Ovary (tissue), 9 donors: ENCODE data around the gene CDC42SE2. TPM values are rescaled to one million over a fixed set of nuclear protein-coding genes. Genes with fewer than 3 reads are reported as not detected.

Experiments
- DNase-seq, 5 donors: peaks; one replicate each; pipeline ENCODE4 v3.0.0-alpha.2; 2019 to 2020
- H3K27ac ChIP-seq, 2 donors: fragments of 200-600 bp; one replicate each; pipeline versions ENCODE4 v1.5.1 to v1.8.0; 2019 to 2022
- H3K27me3 ChIP-seq: fragments of 200-600 bp; one replicate; pipeline ENCODE4 v1.8.0; 2022
- H3K36me3 ChIP-seq: fragments of 200-600 bp; sonication (generic); one replicate; pipeline ENCODE4 v1.5.1; 2019
- H3K4me1 ChIP-seq: one replicate; pipeline ENCODE4 v1.8.1; 2013; ENCODE audit warnings: mild to moderate bottlenecking, moderate library complexity; ENCODE audit not compliant: insufficient read depth
- H3K4me3 ChIP-seq: fragments of 200-600 bp; sonication (generic); one replicate; pipeline ENCODE4 v1.5.1; 2017
- H3K9me3 ChIP-seq, 2 donors: fragments of 200-600 bp in 1 of 2; sonication (generic) in 1 of 2; one replicate each; pipeline versions ENCODE4 v1.5.1 to v1.8.1; 2013 to 2019; ENCODE audit warnings: mild to moderate bottlenecking in 1 of 2, moderate library complexity in 1 of 2
- EP300 ChIP-seq: sonication (generic); formaldehyde crosslinking; IDR thresholded peaks from one replicate; pipeline ENCODE4 v1.6.1; 2017; ENCODE audit warnings: antibody characterized with exemption
- POLR2A ChIP-seq: fragments of 450-650 bp; IDR thresholded peaks from one replicate; pipeline ENCODE4 v1.6.1; 2017; ENCODE audit warnings: antibody characterized with exemption, mild to moderate bottlenecking, moderate library complexity
- WGBS, 3 donors: extraction: QIAGEN DNeasy Blood & Tissue Kit in 1 of 3; methylation state at CpG; one replicate each; pipeline versions ENCODE4 v1.1.5 to v1.1.7; 2013 to 2017; 5-methylcytosine and 5-hydroxymethylcytosine counted together
- intact Hi-C, 4 donors: fragments of 100-400 bp; cut with DNase I; formaldehyde crosslinking; loops; one replicate each; pipeline versions ENCODE4 v1.11.0 to v1.15.1; 2022 to 2023
- polyA plus RNA-seq, 2 donors: library from polyadenylated mRNA; stranded (reverse); fragments of 200-250 nt in 1 of 2; fragments of 350-450 nt in 1 of 2; fragmentation: Illumina TruSeq in 1 of 2; extraction: RNeasy Lipid Tissue Mini Kit (QIAGEN cat#74804) in 1 of 2; gene quantifications; one replicate each; pipeline ENCODE4 v1.2.3, GENCODE V29; 2013 to 2014
- total RNA-seq, 7 donors: library from RNA; depleted of rRNA in 2 of 7; stranded (reverse); fragments of >200 nt in 2 of 7; fragmentation: NEBNext Ultra II Directional in 3 of 7; extraction: Animal tissue kit (Norgen Biotek cat#: 25700) in 3 of 7; gene quantifications; one replicate each; pipeline versions ENCODE4 v1.1.0 to v1.2.4, GENCODE V29; 2016 to 2023
- TF ChIP-seq, protein P1 (sequence below), 3 donors: fragments of 450-650 bp in 2 of 3; fragments of 200-600 bp in 1 of 3; IDR thresholded peaks; one replicate each; pipeline versions ENCODE4 v1.5.1 to v1.8.0; 2016 to 2022; ENCODE audit warnings: antibody characterized with exemption in 3 of 3, mild to moderate bottlenecking in 1 of 3
- donor health status: DM: no; HTN: no; CAD: no; lungs with moderate emphysema.
- donor health status: DM: no; HTN: no; CAD: no.
- donor health status: Bipolar disorder and iron deficiency.
- donor health status: DM: yes; HTN: yes; CAD: no.
- donor health status: DM: no; HTN: no; CAD: no.
- donor health status: DM: yes; HTN: yes; CAD: no.

The CDC42SE2 gene
- total and polyA plus RNA-seq, 9 donors, result 18.0 to 37.6 (median 23.7) TPM

DNA sequence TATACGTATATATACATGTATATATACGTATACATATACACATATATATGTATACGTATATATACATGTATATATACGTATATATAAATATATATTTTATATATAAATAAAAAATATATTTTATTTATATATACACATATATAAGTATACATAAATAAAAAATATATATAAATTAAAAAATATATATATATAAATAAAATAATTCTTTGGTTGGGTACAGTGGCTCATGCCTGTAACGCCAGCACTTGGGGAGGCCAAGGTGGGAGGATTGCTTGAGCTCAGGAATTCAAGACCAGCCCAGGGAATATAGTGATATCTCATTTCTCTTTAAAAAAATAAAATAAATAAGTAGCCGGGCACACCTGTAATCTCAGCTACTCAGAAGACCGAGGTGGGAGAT is 155.0 kb downstream of the CDC42SE2 start:
- TF ChIP-seq EP300 (no peak), POLR2A (no peak)
- TF ChIP-seq, protein P1, sequence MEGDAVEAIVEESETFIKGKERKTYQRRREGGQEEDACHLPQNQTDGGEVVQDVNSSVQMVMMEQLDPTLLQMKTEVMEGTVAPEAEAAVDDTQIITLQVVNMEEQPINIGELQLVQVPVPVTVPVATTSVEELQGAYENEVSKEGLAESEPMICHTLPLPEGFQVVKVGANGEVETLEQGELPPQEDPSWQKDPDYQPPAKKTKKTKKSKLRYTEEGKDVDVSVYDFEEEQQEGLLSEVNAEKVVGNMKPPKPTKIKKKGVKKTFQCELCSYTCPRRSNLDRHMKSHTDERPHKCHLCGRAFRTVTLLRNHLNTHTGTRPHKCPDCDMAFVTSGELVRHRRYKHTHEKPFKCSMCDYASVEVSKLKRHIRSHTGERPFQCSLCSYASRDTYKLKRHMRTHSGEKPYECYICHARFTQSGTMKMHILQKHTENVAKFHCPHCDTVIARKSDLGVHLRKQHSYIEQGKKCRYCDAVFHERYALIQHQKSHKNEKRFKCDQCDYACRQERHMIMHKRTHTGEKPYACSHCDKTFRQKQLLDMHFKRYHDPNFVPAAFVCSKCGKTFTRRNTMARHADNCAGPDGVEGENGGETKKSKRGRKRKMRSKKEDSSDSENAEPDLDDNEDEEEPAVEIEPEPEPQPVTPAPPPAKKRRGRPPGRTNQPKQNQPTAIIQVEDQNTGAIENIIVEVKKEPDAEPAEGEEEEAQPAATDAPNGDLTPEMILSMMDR (IDR thresholded peaks at IDR 0.05), result no peak
- intact Hi-C loops, result loop anchor here in 2 of 4 donors (5.0 to 10.0 kb wide), 2 partner anchors 252 to 254 kb away; partner anchors contain the start of gene HINT1 (in 2 of the 2)

DNA sequence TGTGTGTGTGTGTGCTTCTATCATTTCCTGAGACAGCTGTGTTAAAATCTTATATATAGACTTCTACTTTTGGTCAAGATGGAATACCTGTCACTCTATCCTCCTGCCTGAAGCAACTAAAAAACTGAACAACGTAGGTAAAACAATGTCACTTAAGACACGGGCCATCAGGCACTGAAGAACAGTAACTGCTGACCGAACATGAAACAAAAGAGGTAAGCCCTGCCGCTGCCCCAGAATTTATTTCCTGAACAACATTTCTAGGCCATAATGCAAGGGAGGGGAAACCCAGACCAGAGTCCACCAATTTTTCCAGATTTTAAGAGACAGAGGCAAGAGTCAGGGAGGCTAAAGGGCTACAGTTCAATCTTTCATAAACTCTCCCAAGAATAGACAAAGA is 156.0 kb downstream of the CDC42SE2 start:
- Histone ChIP-seq H3K4me3 (no peak overlapping the region), H3K9me3 (no peaks in the 10 kb centered on the region), H3K27ac (no peak overlapping the region), H3K36me3 (no peaks in the 10 kb centered on the region), H3K27me3 (no peaks in the 10 kb centered on the region), H3K4me1 (no peaks in the 10 kb centered on the region)
- intact Hi-C loops, result loop anchor here in 2 of 4 donors (5.0 to 10.0 kb wide), 2 partner anchors 253 to 255 kb away; partner anchors contain the start of gene HINT1 (in 2 of the 2)
- DNase-seq, result no peak
- 88 to 90% (median 90%) methylated on average over 4 of the region's 4 CpGs for WGBS, 3 donors
- TF ChIP-seq POLR2A (no peak), EP300 (no peak)
- TF ChIP-seq, protein P1 (IDR thresholded peaks at IDR 0.05), result no peak

More for the DNA sequence above, 155.0 kb downstream of the CDC42SE2 start:
- Histone ChIP-seq H3K4me3 (no peak overlapping the region), H3K27me3 (no peaks in the 10 kb centered on the region), H3K27ac (no peak overlapping the region), H3K4me1 (no peaks in the 10 kb centered on the region), H3K36me3 (no peaks in the 10 kb centered on the region), H3K9me3 (no peaks in the 10 kb centered on the region)
- DNase-seq, result no peak
- 89 to 92% (median 89%) methylated on average over 7 of the region's 7 CpGs for WGBS, 3 donors

GRCh38 chr5:131423056-131423455 is 159.2 kb downstream of the CDC42SE2 start:
- no peaks in the 10 kb centered on the region for H3K36me3 ChIP-seq
- intact Hi-C loops, result no loop called here
- no peaks in the 10 kb centered on the region for H3K9me3 ChIP-seq
- H3K4me3 ChIP-seq, result no peak overlapping the region
- WGBS, 3 donors, result 74 to 88% (median 86%) methylated on average over 2 of the region's 2 CpGs
- no peak overlapping the region for H3K27ac ChIP-seq
- no peak for TF ChIP-seq POLR2A
- no peak for TF ChIP-seq EP300
- TF ChIP-seq, protein P1 (IDR thresholded peaks at IDR 0.05), result no peak
- no peak for DNase-seq
- H3K4me1 ChIP-seq, result no peaks in the 10 kb centered on the region
- H3K27me3 ChIP-seq, result no peaks in the 10 kb centered on the region

GRCh38 chr5:131426011-131426410 is 162.2 kb downstream of the CDC42SE2 start:
- Histone ChIP-seq H3K27ac (no peak overlapping the region), H3K4me3 (no peak overlapping the region), H3K36me3 (peaks cover 4% of the 10 kb centered on the region), H3K27me3 (no peaks in the 10 kb centered on the region), H3K4me1 (no peaks in the 10 kb centered on the region), H3K9me3 (no peaks in the 10 kb centered on the region)
- WGBS, 3 donors, result 10 to 45% (median 45%) methylated on average over 1 of the region's 1 CpG
- intact Hi-C loops, result no loop called here
- TF ChIP-seq, protein P1 (IDR thresholded peaks at IDR 0.05), result no peak
- no peak for TF ChIP-seq EP300
- no peak for DNase-seq
